HUES48 (cell line): Measurements from ENCODE around the gene TNP2.

Experiments
- H3K27ac ChIP-seq: one replicate; pipeline ENCODE4 v1.7.0; 2013; ENCODE audit warnings: low read depth, low read length, inconsistent platforms
- H3K27me3 ChIP-seq: 2 replicates; pipeline ENCODE4 v1.6.1; 2013; ENCODE audit warnings: mild to moderate bottlenecking, low read length; ENCODE audit not compliant: control insufficient read depth, insufficient read depth
- H3K36me3 ChIP-seq: 2 replicates; pipeline ENCODE4 v1.6.1; 2013; ENCODE audit warnings: low read length; ENCODE audit not compliant: control insufficient read depth, insufficient read depth
- H3K4me1 ChIP-seq: 2 replicates; pipeline ENCODE4 v1.6.1; 2013; ENCODE audit warnings: mild to moderate bottlenecking, low read length; ENCODE audit not compliant: control insufficient read depth, insufficient read depth
- H3K4me3 ChIP-seq: 2 replicates; pipeline ENCODE4 v1.5.1; 2013; ENCODE audit warnings: mild to moderate bottlenecking, low read depth, low read length
- H3K9ac ChIP-seq: 2 replicates; pipeline ENCODE4 v1.6.1; 2013; ENCODE audit warnings: mild to moderate bottlenecking, low read depth, low read length, moderate library complexity
- H3K9me3 ChIP-seq: 2 replicates; pipeline ENCODE4 v1.6.1; 2013; ENCODE audit warnings: low read length; ENCODE audit not compliant: control insufficient read depth, insufficient read depth

Gene TNP2

DNA sequence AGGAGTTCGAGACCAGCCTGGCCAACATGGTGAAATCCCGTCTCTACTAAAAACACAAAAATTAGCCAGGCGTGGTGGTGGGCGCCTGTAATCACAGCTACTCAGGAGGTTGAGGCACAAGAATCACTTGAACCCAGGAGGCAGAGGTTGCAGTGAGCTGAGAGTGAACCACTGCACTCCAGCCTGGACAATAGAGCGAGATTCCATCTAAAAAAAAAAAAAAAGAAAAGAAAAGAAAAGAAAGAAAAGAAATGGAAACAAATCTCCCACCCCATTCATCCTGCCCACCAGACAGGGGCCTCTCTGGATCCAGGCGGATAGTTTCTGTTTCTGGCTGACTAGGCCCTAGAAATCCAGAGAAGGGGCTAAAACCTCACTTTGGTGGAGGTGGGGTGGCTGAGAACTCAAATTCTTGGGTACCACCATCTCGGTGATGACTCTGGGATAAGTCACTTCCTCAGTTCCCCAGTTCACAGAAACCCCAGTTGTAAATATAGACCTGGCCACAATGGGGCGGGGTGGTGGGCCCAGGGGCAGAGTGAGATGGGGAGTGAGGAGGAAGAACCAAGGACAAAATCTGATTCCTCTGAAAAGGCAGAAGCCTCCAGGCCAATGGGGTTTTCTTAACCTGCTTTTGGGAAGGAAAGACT is 35.3 kb downstream of the TNP2 start:
- Histone ChIP-seq H3K36me3 (no peaks in the 10 kb centered on the region), H3K9me3 (no peaks in the 10 kb centered on the region), H3K4me1 (0 out of 2 replicates have a peak, but pooled peaks cover 6% of the 10 kb centered on the region), H3K9ac (no peak overlapping the region), H3K4me3 (no peak overlapping the region), H3K27ac (no peak overlapping the region), H3K27me3 (peaks cover 4% of the 10 kb centered on the region; the same call in 1 of the 2 replicates)

GRCh38 chr16:11232852-11233726 is 36.0 kb downstream of the TNP2 start:
- H3K27ac ChIP-seq = no peak overlapping the region
- H3K9me3 ChIP-seq = no peaks in the 10 kb centered on the region
- 0 out of 2 replicates have a peak, but pooled peaks cover 6% of the 10 kb centered on the region for H3K4me1 ChIP-seq
- H3K27me3 ChIP-seq = peaks cover 4% of the 10 kb centered on the region; the same call in 1 of the 2 replicates
- no peaks in the 10 kb centered on the region for H3K36me3 ChIP-seq
- H3K9ac ChIP-seq = no peak overlapping the region
- H3K4me3 ChIP-seq = no peak overlapping the region

GRCh38 chr16:11232302-11232851 is 36.7 kb downstream of the TNP2 start:
- Histone ChIP-seq H3K4me3 (no peak overlapping the region), H3K9ac (no peak overlapping the region), H3K9me3 (no peaks in the 10 kb centered on the region), H3K27me3 (peaks cover 4% of the 10 kb centered on the region; the same call in 1 of the 2 replicates), H3K36me3 (no peaks in the 10 kb centered on the region), H3K4me1 (0 out of 2 replicates have a peak, but pooled peaks cover 6% of the 10 kb centered on the region), H3K27ac (no peak overlapping the region)

DNA sequence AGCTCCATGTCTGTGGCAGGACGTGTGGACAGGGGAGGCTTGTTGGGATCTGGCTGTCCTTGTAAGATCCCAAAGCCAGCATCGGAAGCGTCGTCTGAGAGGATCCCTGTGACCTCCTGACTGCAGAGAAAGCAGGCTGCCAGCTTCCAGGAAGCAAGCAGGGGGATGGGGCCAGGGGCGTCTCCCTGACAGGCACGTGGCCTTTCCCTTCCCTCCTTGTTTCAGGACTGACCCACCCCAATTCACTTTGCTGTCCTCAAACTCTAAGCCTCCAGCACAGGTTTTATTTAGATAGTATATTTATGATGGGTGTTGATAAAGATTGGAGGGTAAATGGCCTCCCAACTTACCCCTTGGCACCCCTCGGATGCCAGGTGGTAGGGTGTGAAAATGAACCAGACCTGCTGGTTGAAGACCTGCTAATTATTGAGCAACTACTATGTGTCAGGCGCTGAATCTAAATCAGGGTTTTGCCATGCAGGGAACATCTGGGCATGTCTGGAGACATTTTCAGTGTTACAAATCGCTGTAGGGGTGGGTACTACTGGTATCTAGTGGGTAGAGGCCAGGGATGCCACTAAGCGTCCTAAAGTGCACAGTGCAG is 37.7 kb downstream of the TNP2 start:
- Histone ChIP-seq H3K4me3 (no peak overlapping the region), H3K27ac (no peak overlapping the region), H3K9ac (no peak overlapping the region), H3K27me3 (peaks cover 4% of the 10 kb centered on the region; the same call in 1 of the 2 replicates), H3K36me3 (no peaks in the 10 kb centered on the region), H3K4me1 (0 out of 2 replicates have a peak, but pooled peaks cover 6% of the 10 kb centered on the region), H3K9me3 (no peaks in the 10 kb centered on the region)

- Histone ChIP-seq H3K27ac (no peak overlapping the region), H3K4me1 (0 out of 2 replicates have a peak, but pooled peaks cover 6% of the 10 kb centered on the region)
These were observed 39.2 kb downstream of the TNP2 start for GRCh38 chr16:11229906-11230305.

DNA sequence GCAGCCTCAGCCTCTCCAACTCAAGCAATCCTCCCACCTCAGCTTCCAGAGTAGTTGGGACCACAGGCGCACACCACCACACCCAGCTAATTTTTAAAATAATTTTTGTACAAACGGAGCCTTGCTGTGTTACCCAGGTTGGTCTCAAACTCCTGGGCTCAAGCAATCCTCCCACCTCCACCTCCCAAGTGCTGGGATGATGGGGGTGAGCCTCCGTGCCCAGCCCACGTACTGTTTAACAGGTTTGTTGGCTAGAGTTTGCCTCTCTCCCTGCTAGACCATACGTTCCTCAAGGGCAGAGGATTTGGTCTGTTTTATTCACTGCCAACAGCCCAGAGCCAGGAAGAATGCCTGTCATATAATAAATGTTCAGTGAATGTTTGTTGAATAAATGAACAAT is 39.7 kb downstream of the TNP2 start:
- peaks cover 4% of the 10 kb centered on the region; the same call in 1 of the 2 replicates for H3K27me3 ChIP-seq
- H3K9me3 ChIP-seq = no peaks in the 10 kb centered on the region
- no peaks in the 10 kb centered on the region for H3K36me3 ChIP-seq
- H3K9ac ChIP-seq = no peak overlapping the region
- H3K4me3 ChIP-seq = no peak overlapping the region
- no peak overlapping the region for H3K27ac ChIP-seq
- H3K4me1 ChIP-seq = 0 out of 2 replicates have a peak, but pooled peaks cover 6% of the 10 kb centered on the region

More at GRCh38 chr16:11229906-11230305, 39.2 kb downstream of the TNP2 start:
- H3K36me3 ChIP-seq = no peaks in the 10 kb centered on the region
- no peaks in the 10 kb centered on the region for H3K9me3 ChIP-seq
- no peak overlapping the region for H3K4me3 ChIP-seq
- no peak overlapping the region for H3K9ac ChIP-seq
- peaks cover 4% of the 10 kb centered on the region; the same call in 1 of the 2 replicates for H3K27me3 ChIP-seq

- no peaks in the 10 kb centered on the region for H3K4me1 ChIP-seq
- H3K9me3 ChIP-seq = no peaks in the 10 kb centered on the region
- no peak overlapping the region for H3K27ac ChIP-seq
- H3K4me3 ChIP-seq = no peak overlapping the region
- no peaks in the 10 kb centered on the region for H3K27me3 ChIP-seq
- H3K9ac ChIP-seq = no peak overlapping the region
- no peaks in the 10 kb centered on the region for H3K36me3 ChIP-seq
These were observed 43.2 kb downstream of the TNP2 start for GRCh38 chr16:11225677-11226549.

- Histone ChIP-seq H3K36me3 (no peaks in the 10 kb centered on the region), H3K4me1 (no peaks in the 10 kb centered on the region), H3K27ac (no peak overlapping the region), H3K9ac (no peak overlapping the region), H3K4me3 (no peak overlapping the region), H3K27me3 (no peaks in the 10 kb centered on the region), H3K9me3 (no peaks in the 10 kb centered on the region)
These were observed 44.0 kb downstream of the TNP2 start for GRCh38 chr16:11224894-11225676.

DNA sequence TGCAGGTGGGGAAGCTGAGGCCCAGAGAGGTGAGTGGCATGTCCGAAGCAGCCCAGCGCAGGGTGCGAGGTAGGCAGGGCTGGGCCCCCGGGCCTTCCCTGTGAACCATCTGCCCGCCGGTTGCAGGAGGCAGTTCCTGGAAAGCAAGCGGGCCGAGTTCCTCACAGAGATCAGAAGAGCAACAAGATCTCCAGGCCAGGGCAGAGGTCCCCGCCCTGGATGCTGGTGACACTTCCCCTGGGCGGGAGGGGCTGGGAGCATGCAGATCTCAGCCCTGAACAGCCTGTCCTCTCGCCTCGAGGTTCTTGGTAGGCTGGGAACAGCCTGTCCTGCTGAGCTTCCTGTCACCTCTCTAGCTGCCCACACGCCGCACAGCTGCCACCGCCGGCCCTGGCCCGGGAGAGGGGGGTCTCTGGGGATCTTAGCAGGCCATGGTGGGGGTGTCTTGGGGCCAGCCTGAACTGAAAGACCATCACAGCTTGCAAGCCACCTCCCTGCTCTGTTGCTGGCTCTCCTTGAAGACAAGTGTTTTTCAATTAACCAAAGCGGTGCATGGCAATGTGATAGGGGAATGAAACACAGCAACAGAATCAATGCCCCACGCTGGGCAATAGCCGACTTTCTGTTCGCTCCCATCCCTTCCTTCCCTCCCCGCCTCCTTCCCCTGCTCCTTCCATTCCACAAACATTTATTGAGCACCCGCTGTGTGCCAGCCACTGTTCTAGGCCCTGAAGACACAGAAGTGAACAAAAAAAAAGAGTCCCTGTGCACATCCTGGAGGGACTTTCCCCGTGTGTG is 44.8 kb downstream of the TNP2 start:
- Histone ChIP-seq H3K9me3 (peaks cover 1% of the 10 kb centered on the region), H3K9ac (no peak overlapping the region), H3K4me3 (no peak overlapping the region), H3K36me3 (no peaks in the 10 kb centered on the region), H3K27ac (no peak overlapping the region), H3K27me3 (no peaks in the 10 kb centered on the region), H3K4me1 (no peaks in the 10 kb centered on the region)
